HG03378 (cell line): ENCODE data around the gene SIRT7.

ENCODE experiments used
- ATAC-seq: cut with Tn5 transposase; IDR thresholded peaks from one replicate; pipeline ENCODE4 v1.9.1; 2021; ENCODE audit warnings: mild to moderate bottlenecking, moderate library complexity; ENCODE audit not compliant: unreplicated experiment

Gene SIRT7

GRCh38 chr17:81921996-81922565, 4.1 kb upstream of the SIRT7 start:
- ATAC-seq, result no peak

DNA sequence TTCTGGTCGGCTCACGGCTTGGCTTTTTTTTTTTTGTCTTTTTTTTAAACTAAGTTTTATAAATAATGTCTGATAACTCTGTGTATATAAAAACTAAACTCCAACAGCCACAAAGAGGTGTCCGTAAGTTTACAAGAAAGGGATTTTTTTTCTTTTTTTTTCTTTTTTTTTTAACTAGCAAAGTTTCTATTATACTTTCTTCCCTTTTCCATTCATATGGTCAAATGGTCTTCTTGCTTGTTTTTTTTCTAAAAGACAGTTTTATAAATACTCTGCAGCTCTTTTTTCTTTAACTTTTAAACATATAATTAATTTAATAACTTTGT, 3.5 kb upstream of the SIRT7 start:
- ATAC-seq, result no peak

DNA sequence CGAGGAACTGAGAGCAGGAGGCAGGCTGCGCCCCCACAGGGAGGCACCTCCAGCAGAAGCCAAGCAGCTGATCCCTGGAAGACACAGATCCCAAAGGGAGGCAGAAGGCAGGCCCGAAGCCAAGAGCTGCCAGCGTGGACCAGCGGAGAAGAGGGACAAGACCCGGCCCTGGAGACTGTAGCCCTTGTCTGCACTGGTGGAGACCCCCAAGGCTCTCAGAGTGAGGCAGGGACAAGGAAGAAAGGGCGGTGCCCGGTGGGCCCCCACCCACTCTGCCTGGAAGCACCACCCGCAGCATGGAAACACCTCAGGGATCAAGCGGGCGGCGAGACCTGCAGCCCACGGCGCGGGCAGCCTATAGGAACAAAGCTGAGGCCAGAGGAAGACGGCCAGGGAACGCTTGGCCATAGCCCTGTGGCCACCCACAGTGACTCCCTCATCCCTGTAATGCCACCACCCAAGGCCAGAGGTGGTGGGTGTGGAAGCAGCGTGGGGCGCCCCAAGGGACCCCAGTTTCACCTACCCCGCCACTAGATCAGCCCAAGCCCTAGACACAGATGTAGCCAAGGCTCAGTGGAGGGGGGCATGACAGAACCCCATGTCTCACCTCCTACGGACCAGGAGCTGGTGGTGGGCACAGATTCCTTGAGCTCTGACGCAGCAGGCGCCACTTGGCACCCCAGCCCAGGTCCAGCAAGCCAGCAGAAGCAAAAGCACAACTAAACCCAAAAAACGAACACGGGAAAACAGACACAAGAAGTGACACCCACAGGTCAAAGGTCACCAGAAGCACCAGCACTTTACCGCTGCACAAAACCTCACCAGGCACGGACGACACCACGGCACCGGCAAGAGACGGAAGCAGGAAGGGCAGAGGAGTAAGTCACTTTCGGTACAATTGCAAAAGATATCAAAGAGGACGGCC, 2.9 kb upstream of the SIRT7 start:
- no peak for ATAC-seq

- ATAC-seq, result no peak
These were observed 1.0 kb upstream of the SIRT7 start for GRCh38 chr17:81918832-81919545.

DNA sequence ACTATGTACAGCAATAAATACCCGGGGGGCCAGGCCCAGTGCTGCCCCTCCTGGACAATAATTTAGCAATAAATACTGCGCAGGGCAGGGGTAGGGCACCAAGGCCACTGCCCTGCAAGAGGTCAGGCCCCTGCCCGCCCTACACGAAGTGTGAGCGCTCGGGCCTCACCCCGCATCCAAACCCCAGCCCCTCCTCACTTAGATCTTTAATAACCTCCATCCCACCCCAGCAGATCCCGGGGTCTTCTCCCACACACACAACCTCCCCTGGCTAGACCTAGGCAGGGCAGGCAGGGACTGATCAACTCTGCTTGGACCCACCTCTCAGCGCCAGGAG, 325 bp upstream of the SIRT7 start:
- ATAC-seq, result peak; percentile 34

- no peak for ATAC-seq
These were observed 1.6 kb downstream of the SIRT7 start for GRCh38 chr17:81916234-81917001.

GRCh38 chr17:81915331-81915730, 2.6 kb downstream of the SIRT7 start:
- no peak for ATAC-seq

DNA sequence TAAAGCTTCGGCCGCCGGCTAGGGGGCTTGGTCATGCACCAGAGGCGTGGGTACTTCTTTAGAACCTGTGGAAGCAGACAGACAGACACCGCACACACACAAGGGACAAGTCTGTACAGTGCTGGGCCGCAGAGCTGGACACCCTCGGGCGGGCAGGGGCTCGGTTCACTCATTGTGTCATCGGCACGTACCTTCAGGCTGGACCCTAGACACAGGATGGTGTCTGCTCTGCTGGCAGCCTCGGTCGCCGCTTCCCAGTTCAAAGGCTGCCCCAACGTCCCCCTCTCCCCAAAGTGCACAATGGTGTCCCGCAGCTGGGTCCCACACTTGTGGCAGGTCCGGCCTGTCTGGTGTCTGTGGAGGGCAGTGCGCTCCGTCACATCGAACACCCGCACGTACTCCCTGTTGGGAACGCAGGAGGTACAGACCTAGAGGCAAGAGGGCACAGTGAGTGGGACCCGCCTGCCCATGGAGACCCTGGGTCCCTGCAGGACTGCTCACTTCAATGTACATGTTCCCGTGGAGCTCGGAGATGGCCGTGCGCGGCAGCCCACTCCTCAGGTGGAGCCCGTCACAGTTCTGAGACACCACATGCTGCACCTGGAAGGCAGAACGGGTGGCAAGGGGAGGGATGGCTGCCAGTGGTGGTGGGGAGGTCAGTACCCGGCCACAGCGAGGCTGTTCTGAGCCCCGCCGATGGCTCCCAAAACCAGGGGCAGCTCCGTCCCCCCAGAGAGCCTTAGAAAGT, 3.7 kb downstream of the SIRT7 start:
- ATAC-seq, result no peak

DNA sequence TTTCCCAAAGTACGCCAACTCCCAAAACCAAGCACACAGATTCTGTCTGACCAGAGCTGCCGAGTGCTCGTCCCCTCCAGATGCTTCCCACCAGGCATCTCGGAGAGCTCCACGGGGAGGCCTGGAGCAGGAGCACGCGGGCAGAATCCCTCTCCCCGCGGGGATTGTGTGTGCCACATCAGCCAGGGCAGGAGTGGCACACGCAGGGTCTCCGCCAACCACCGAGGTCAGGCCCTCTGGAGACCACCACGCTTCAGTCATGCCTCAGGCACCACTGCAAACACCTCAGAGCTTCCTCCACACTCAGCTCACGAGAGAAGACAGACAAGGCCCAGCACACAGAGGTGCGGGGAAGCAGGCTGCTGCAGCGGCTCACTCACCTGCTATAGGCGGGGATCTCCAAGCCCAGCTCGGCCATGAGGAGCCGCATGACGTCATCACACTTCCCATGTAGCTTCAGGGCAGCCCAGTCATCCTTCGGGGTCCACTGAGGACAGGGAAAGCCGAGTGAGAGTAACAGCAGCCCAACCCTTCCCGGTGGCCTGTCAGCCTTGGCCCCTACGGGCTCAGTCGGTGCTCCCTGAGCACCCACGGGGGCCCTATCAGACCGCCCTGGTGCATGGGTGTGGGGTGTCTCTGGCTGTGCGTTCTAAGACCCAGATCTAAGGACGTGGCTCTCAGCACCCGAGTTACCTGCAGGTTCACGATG, 4.4 kb downstream of the SIRT7 start:
- ATAC-seq, result no peak

DNA sequence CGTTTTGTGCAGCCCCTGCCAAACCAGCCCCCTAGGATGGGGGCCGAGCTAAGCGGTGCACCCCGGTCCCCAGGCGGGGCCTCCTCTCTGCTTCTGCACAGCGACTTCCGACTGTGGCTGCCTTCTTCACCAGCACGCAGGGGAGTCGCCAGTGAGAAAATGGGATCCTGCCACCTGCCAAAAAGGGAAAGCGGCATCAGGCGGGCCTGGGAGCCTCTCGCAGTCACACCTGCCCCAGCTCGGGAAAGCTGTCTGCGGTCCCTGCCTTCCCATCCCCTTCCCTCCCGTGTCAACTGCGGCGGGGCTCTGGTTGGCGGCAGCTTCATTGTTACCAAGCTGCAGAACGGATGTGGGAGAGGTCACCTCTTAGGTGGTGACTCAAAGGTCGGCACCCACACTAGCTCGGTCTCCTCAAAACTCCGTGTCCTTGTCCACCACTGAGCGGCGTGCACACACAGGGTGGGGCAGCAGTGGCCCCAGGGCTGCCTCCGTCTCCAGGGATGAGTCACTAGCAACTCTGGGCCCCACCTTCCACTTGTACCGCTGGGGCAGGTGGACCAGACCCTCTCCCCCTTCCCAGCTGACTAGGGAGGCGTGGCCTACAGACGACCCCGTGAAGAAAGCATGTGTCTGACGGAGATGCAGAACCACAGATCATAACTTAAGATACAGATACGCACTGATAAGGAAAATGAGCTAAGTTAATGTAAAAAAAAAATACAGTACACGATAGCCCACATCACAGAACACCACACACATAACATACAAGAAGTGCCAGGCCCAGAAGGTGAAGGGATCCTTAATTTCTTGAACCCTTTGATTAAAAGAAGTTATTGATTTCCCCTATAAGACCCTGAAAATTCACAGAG, 5.3 kb downstream of the SIRT7 start:
- ATAC-seq, result no peak

- ATAC-seq, result no peak
These were observed 6.0 kb downstream of the SIRT7 start for GRCh38 chr17:81911969-81912368.

- no peak for ATAC-seq
These were observed 6.6 kb downstream of the SIRT7 start, which contains the start of gene PCYT2 for GRCh38 chr17:81911277-81911961. Gene PCYT2, minus strand, starts transcription at chr17:81911399. Its CDS starts 44 bp downstream, at chr17:81911355.

GRCh38 chr17:81910840-81911276, 7.1 kb downstream of the SIRT7 start:
- no peak for ATAC-seq

GRCh38 chr17:81909966-81910839, 7.8 kb downstream of the SIRT7 start:
- ATAC-seq, result no peak

DNA sequence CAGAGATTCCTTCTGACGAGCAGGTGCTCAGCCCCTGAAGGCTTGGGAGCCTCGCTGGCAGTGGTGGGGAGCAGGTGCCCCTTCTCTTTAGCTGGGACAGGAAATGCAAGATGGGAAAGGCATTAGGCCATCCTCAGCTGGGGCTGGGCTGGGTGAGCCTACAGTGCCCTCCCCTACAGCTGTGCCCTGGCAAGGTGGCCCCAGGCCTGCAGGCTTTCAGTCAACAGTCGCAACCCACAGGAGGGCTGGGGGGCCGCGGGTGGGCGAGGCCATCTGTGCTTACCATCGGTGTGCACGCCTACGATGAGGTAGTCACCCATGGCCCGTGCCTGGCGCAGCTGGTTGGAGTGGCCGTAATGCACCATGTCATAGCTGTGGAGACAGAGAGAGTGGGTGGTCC, 8.7 kb downstream of the SIRT7 start:
- no peak for ATAC-seq

GRCh38 chr17:81908793-81909192, 9.2 kb downstream of the SIRT7 start:
- no peak for ATAC-seq
